NB4 (cell line): ENCODE results near the gene MYOC.

Source experiments
- MYC ChIP-seq: IDR thresholded peaks from 2 replicates; pipeline ENCODE4 v1.6.1; 2011; ENCODE audit warnings: low read depth, low read length
- POLR2A ChIP-seq: IDR thresholded peaks from 2 replicates; pipeline ENCODE4 v1.6.1; 2011; ENCODE audit warnings: mild to moderate bottlenecking; ENCODE audit not compliant: insufficient read length; ENCODE audit errors: extremely low read depth
- TF ChIP-seq, protein P1 (sequence below): IDR thresholded peaks from one replicate; pipeline ENCODE4 v1.5.1; 2012; ENCODE audit warnings: low read depth, low read length
- TF ChIP-seq, protein P2 (sequence below): IDR thresholded peaks from 2 replicates; pipeline ENCODE4 v1.6.1; 2011; ENCODE audit warnings: low read depth, low read length

DNA sequence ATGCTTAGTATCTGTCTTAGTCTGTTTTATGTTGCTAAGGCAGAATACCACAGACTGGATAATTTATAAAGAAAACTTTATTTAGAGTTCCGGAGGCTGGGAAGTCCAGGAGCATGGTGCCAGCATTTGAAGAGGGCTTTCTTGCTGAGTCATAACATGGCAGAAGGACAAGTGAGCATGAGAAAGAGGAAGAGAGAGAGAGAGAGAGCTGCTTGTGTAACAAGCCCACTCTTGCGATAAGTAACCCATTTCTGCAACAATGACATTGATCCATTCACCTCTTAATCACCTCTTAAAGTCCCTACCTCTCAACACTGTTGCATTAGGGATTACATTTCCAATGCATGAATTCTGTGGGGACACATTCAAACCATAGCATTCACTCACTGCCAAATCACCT lies 42.1 kb downstream of the MYOC start:
- TF ChIP-seq, protein P1, sequence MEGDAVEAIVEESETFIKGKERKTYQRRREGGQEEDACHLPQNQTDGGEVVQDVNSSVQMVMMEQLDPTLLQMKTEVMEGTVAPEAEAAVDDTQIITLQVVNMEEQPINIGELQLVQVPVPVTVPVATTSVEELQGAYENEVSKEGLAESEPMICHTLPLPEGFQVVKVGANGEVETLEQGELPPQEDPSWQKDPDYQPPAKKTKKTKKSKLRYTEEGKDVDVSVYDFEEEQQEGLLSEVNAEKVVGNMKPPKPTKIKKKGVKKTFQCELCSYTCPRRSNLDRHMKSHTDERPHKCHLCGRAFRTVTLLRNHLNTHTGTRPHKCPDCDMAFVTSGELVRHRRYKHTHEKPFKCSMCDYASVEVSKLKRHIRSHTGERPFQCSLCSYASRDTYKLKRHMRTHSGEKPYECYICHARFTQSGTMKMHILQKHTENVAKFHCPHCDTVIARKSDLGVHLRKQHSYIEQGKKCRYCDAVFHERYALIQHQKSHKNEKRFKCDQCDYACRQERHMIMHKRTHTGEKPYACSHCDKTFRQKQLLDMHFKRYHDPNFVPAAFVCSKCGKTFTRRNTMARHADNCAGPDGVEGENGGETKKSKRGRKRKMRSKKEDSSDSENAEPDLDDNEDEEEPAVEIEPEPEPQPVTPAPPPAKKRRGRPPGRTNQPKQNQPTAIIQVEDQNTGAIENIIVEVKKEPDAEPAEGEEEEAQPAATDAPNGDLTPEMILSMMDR: no peak
- TF ChIP-seq POLR2A: no peak
- TF ChIP-seq, protein P2, sequence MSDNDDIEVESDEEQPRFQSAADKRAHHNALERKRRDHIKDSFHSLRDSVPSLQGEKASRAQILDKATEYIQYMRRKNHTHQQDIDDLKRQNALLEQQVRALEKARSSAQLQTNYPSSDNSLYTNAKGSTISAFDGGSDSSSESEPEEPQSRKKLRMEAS: no peak
- TF ChIP-seq MYC: no peak
